HCT116 (cell line): Measurements from ENCODE around the gene OCA2. TPM values are rescaled to one million over a fixed set of nuclear protein-coding genes. Genes with fewer than 3 reads are reported as not detected.

ENCODE experiments used
- ATAC-seq: fragments of 200-7000 bp; cut with Tn5 transposase; 2 replicates; pipeline ENCODE4 v1.9.1; 2020; ENCODE audit warnings: mild to moderate bottlenecking, moderate library complexity
- BruUV-seq: library from RNA; stranded (reverse); fragments of 400-500 nt; replicated peaks from 2 replicates; lab custom pipeline; 2021; lab: Mats Ljungman, UMichigan
- CTCF ChIA-PET: fragments of 300-600 bp; sonication (Branson Sonifier 250); formaldehyde crosslinking; loops from one replicate; lab custom pipeline; 2021; ENCODE audit warnings: antibody characterized with exemption; lab: Charles Lee
- POLR2A ChIA-PET: fragments of 300-600, 350-600 bp; sonication (Branson Sonifier 250); formaldehyde crosslinking; loops from one replicate; lab custom pipeline; 2021; ENCODE audit warnings: antibody characterized with exemption; lab: Charles Lee
- RAD21 ChIA-PET, 2 experiments: fragments of 300-600 bp; sonication (Branson Sonifier 250); formaldehyde crosslinking; loops; one replicate each; lab custom pipeline; 2023; ENCODE audit warnings: low total read pairs in 2 of 2; ENCODE audit not compliant: uncharacterized antibody in 2 of 2, unreplicated experiment in 2 of 2, low non-redundant PET in 1 of 2; lab: Charles Lee
- DNase-seq: peaks from one replicate; pipeline ENCODE4 v3.0.0-alpha.2; 2010; ENCODE audit warnings: low read depth, low spot score
- H2AFZ ChIP-seq: fragments of 200-600 bp; shearing (Covaris generic), sonication (generic); 2 replicates; pipeline ENCODE4 v1.6.1; 2017; ENCODE audit warnings: low read depth, mixed run types, mixed read lengths, antibody characterized with exemption, low read length; ENCODE audit not compliant: poor library complexity, severe bottlenecking
- H3K27ac ChIP-seq: 2 replicates; pipeline ENCODE4 v1.5.1; 2012; ENCODE audit warnings: low read depth, low read length
- H3K27me3 ChIP-seq: fragments of 200-600 bp; sonication (generic); 2 replicates; pipeline ENCODE4 v1.6.1; 2016; ENCODE audit warnings: mixed run types, low read length, mixed read lengths; ENCODE audit not compliant: insufficient read depth
- H3K36me3 ChIP-seq, 2 experiments: fragments of 200-500 bp in 1 of 2; fragments of 200-600 bp in 1 of 2; sonication (Bioruptor generic) in 1 of 2; sonication (generic) in 1 of 2; 2 replicates each; pipeline versions ENCODE4 v1.5.1 to v1.6.1; 2014 to 2016; ENCODE audit warnings: low read length in 2 of 2, inconsistent platforms in 1 of 2, mixed read lengths in 1 of 2, mixed run types in 1 of 2; ENCODE audit not compliant: insufficient read depth in 2 of 2, control insufficient read depth in 1 of 2
- H3K4me1 ChIP-seq, 2 experiments: fragments of 200-600 bp in 1 of 2; sonication (generic) in 1 of 2; 2 replicates each; pipeline versions ENCODE4 v1.5.1 to v1.6.1; 2012 to 2017; ENCODE audit warnings: low read length in 2 of 2, inconsistent platforms in 1 of 2, mild to moderate bottlenecking in 1 of 2, mixed read lengths in 1 of 2, mixed run types in 1 of 2, moderate library complexity in 1 of 2; ENCODE audit not compliant: insufficient read depth in 2 of 2, control insufficient read depth in 1 of 2
- H3K4me2 ChIP-seq: fragments of 200-600 bp; sonication (generic); 2 replicates; pipeline ENCODE4 v1.6.1; 2017; ENCODE audit warnings: mixed run types, low read length, mixed read lengths
- H3K4me3 ChIP-seq, 2 experiments: fragments of 200-600 bp in 1 of 2; sonication (generic) in 1 of 2; replicated peaks in 1 of 2; 2 replicates each; pipeline ENCODE4 v1.5.1; 2011 to 2016; ENCODE audit warnings: low read length in 2 of 2, control low read depth in 1 of 2, low read depth in 1 of 2, mild to moderate bottlenecking in 1 of 2, mixed read lengths in 1 of 2, mixed run types in 1 of 2
- H3K79me2 ChIP-seq: fragments of 200-600 bp; sonication (generic); 2 replicates; pipeline ENCODE4 v1.6.1; 2017; ENCODE audit warnings: mild to moderate bottlenecking, mixed run types, low read length, moderate library complexity, mixed read lengths; ENCODE audit not compliant: insufficient read depth
- H3K9ac ChIP-seq: fragments of 200-600 bp; sonication (generic); 2 replicates; pipeline ENCODE4 v1.6.1; 2016; ENCODE audit warnings: low read length, mixed read lengths
- H3K9me2 ChIP-seq: fragments of 200-600 bp; sonication (generic), shearing (Covaris generic); 2 replicates; pipeline ENCODE4 v1.6.1; 2017; ENCODE audit warnings: mixed run types, mild to moderate bottlenecking, moderate library complexity; ENCODE audit not compliant: insufficient read depth
- H3K9me3 ChIP-seq, 2 experiments: fragments of 200-500 bp in 1 of 2; fragments of 200-600 bp in 1 of 2; sonication (Bioruptor generic) in 1 of 2; sonication (generic) in 1 of 2; 2 replicates each; pipeline ENCODE4 v1.6.1; 2014 to 2017; ENCODE audit warnings: low read length in 2 of 2, mixed read lengths in 2 of 2, inconsistent platforms in 1 of 2, low read depth in 1 of 2, mild to moderate bottlenecking in 1 of 2, mixed run types in 1 of 2, moderate library complexity in 1 of 2; ENCODE audit not compliant: control insufficient read depth in 1 of 2, insufficient read depth in 1 of 2
- H4K20me1 ChIP-seq: fragments of 200-600 bp; sonication (generic), shearing (Covaris generic); 2 replicates; pipeline ENCODE4 v1.6.1; 2017; ENCODE audit warnings: mixed run types, mild to moderate bottlenecking, moderate library complexity; ENCODE audit not compliant: insufficient read depth
- ATF3 ChIP-seq: IDR thresholded peaks from 2 replicates; pipeline ENCODE4 v1.6.1; 2012
- CBX3 ChIP-seq: IDR thresholded peaks from 2 replicates; pipeline ENCODE4 v1.6.1; 2012; ENCODE audit warnings: low read depth
- CEBPB ChIP-seq: IDR thresholded peaks from 2 replicates; pipeline ENCODE4 v1.6.1; 2012; ENCODE audit warnings: low read depth
- CTCF ChIP-seq, 3 experiments: fragments of 200-600 bp in 1 of 3; sonication (generic) in 1 of 3; IDR thresholded peaks in 2 of 3; conservative IDR thresholded peaks in 1 of 3; 2 replicates each; pipeline ENCODE4 v1.5.1; 2012 to 2017; ENCODE audit warnings: low read depth in 2 of 3, low read length in 2 of 3, antibody characterized with exemption in 1 of 3, borderline replicate concordance in 1 of 3, control low read depth in 1 of 3, mild to moderate bottlenecking in 1 of 3, mixed read lengths in 1 of 3, mixed run types in 1 of 3, moderate library complexity in 1 of 3; ENCODE audit not compliant: insufficient read depth in 1 of 3
- EGR1 ChIP-seq: IDR thresholded peaks from 2 replicates; pipeline ENCODE4 v1.6.1; 2012; ENCODE audit warnings: low read depth
- EZH2 ChIP-seq: fragments of 200-600 bp; sonication (generic); IDR thresholded peaks from 2 replicates; pipeline ENCODE4 v1.6.1; 2017; ENCODE audit warnings: antibody characterized with exemption, mixed run types
- EZH2phosphoT487 ChIP-seq: fragments of 200-600 bp; IDR thresholded peaks from 2 replicates; pipeline ENCODE4 v1.6.1; 2018; ENCODE audit warnings: antibody characterized with exemption, borderline replicate concordance
- FOSL1 ChIP-seq: IDR thresholded peaks from 2 replicates; pipeline ENCODE4 v1.6.1; 2012; ENCODE audit warnings: low read depth
- POLR2A ChIP-seq: IDR thresholded peaks from 2 replicates; pipeline ENCODE4 v1.7.0; 2011; ENCODE audit warnings: borderline replicate concordance; ENCODE audit not compliant: insufficient read depth, insufficient read length; ENCODE audit errors: extremely low read depth
- POLR2AphosphoS5 ChIP-seq: IDR thresholded peaks from 2 replicates; pipeline ENCODE4 v1.6.1; 2011; ENCODE audit warnings: mild to moderate bottlenecking, low read depth, low read length, moderate library complexity
- REST ChIP-seq: IDR thresholded peaks from 2 replicates; pipeline ENCODE4 v1.6.1; 2012; ENCODE audit warnings: low read depth
- SP1 ChIP-seq: IDR thresholded peaks from 2 replicates; pipeline ENCODE4 v1.6.1; 2012; ENCODE audit warnings: low read depth
- SRF ChIP-seq: IDR thresholded peaks from 2 replicates; pipeline ENCODE4 v1.6.1; 2012; ENCODE audit warnings: low read depth
- TCF7L2 ChIP-seq: IDR thresholded peaks from 2 replicates; pipeline ENCODE4 v1.7.0; 2011; ENCODE audit warnings: borderline replicate concordance, inconsistent platforms; ENCODE audit not compliant: insufficient read depth, insufficient read length; ENCODE audit errors: extremely low read depth
- ZBTB33 ChIP-seq: IDR thresholded peaks from 2 replicates; pipeline ENCODE4 v1.6.1; 2011; ENCODE audit warnings: mild to moderate bottlenecking, low read length, moderate library complexity; ENCODE audit not compliant: insufficient replicate concordance; ENCODE audit errors: extremely low read depth
- ZFX ChIP-seq: fragments of 450-650 bp; IDR thresholded peaks from 2 replicates; pipeline ENCODE4 v1.6.1; 2017
- intact Hi-C: fragments of 100-400 bp; cut with micrococcal nuclease; formaldehyde crosslinking; loops from 2 replicates; pipeline ENCODE4 v1.10.0; 2022
- total RNA-seq: library from RNA; stranded (reverse); gene quantifications from one replicate; pipeline ENCODE4 v1.2.1, GENCODE V29; 2021; ENCODE audit not compliant: unreplicated experiment

Gene OCA2
- total RNA-seq, 1 experiment from 2014 or later: not detected

- CTCF ChIA-PET: no interaction called here
Observed at GRCh38 chr15:27873039-27873438, 226.1 kb downstream of the OCA2 start.

More at GRCh38 chr15:27873039-27873438, 226.1 kb downstream of the OCA2 start:
- H3K27ac ChIP-seq: no peak overlapping the region
- ATAC-seq (no peak), DNase-seq (no peak)
- H3K9me2 ChIP-seq: no peaks in the 10 kb centered on the region
- H3K4me2 ChIP-seq: no peak overlapping the region
- no peaks in the 10 kb centered on the region for H4K20me1 ChIP-seq
- ChIA-PET POLR2A (no interaction called here), RAD21 (no interaction called here)
- H3K36me3 ChIP-seq: no peaks in the 10 kb centered on the region
- H3K9me3 ChIP-seq: peaks cover 13 to 27% of the 10 kb centered on the region in 2 experiments; a peak in 2 of 4 replicates
- H3K9ac ChIP-seq: no peak overlapping the region
- H3K79me2 ChIP-seq: no peaks in the 10 kb centered on the region
- H3K4me3 ChIP-seq: no peak overlapping the region
- no peaks in the 10 kb centered on the region for H3K27me3 ChIP-seq
- no TSS peak for BruUV-seq
- H3K4me1 ChIP-seq: no peaks in the 10 kb centered on the region
- no peak overlapping the region for H2AFZ ChIP-seq
- TF ChIP-seq CTCF (IDR thresholded peaks at IDR 0.05 in 2 of 3, conservative IDR thresholded peaks at IDR 0.05 in 1 of 3; ENCODE audit: borderline replicate concordance in 1 of 3, insufficient read depth in 1 of 3, low read depth in 2 of 3, low read length in 2 of 3) (no peak), ZFX (no peak), FOSL1 (no peak), ZBTB33 (no peak), POLR2AphosphoS5 (no peak), REST (no peak), EZH2 (no peak), CBX3 (no peak), POLR2A (no peak), CEBPB (no peak), TCF7L2 (no peak), SP1 (no peak), EGR1 (no peak), ATF3 (no peak), SRF (no peak), EZH2phosphoT487 (no peak)
- intact Hi-C loops: no loop called here
